Measurements from ENCODE around the gene KBTBD8.

KBTBD8 gene

DNA sequence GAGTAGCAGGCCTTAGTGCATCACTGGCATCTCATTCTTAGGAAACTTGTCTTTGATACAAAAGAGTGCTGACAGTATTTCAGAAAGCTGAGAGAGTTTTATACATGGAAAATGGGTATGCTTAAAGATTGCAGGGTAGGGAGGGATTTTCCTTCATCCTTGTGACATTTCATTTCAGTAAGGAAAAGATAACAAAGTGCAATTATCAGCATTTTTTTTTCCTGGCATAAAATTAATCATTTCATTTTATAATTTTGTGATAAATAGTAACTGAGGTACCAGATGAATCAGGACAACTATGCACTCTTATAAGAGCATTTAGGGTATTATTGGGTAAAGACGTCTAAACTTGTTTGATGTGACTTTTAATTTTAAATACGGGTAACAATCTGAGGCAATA lies 10.3 kb downstream of the KBTBD8 start:
- no peak overlapping the region for H3K4me3 ChIP-seq (ENCODE audit: low read depth, low read length)
- TF ChIP-seq, protein P1, sequence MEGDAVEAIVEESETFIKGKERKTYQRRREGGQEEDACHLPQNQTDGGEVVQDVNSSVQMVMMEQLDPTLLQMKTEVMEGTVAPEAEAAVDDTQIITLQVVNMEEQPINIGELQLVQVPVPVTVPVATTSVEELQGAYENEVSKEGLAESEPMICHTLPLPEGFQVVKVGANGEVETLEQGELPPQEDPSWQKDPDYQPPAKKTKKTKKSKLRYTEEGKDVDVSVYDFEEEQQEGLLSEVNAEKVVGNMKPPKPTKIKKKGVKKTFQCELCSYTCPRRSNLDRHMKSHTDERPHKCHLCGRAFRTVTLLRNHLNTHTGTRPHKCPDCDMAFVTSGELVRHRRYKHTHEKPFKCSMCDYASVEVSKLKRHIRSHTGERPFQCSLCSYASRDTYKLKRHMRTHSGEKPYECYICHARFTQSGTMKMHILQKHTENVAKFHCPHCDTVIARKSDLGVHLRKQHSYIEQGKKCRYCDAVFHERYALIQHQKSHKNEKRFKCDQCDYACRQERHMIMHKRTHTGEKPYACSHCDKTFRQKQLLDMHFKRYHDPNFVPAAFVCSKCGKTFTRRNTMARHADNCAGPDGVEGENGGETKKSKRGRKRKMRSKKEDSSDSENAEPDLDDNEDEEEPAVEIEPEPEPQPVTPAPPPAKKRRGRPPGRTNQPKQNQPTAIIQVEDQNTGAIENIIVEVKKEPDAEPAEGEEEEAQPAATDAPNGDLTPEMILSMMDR (IDR thresholded peaks at IDR 0.05; ENCODE audit: borderline replicate concordance, insufficient read depth, low read depth, low read length) = no peak

DNA sequence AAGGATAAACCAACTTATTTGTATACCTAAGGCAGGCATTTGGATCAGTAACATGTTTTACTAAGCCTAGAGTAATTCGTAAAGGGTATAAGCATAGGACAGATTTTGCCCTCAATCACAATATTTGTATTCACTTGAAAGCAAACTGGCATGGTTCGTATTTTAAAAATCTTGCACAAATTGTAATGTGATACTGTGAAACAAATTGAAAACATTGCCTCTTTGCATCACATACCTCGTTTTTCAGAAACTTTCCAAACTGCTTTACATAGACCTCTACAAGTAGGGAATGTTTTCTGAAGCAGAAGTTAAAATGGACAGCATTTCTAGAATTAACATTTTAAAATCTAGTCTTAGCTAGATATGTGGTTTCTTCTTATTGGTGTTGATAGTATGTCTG lies 11.6 kb downstream of the KBTBD8 start:
- TF ChIP-seq, protein P1 (IDR thresholded peaks at IDR 0.05; ENCODE audit: borderline replicate concordance, insufficient read depth, low read depth, low read length) = no peak
- H3K4me3 ChIP-seq (ENCODE audit: low read depth, low read length) = no peak overlapping the region

DNA sequence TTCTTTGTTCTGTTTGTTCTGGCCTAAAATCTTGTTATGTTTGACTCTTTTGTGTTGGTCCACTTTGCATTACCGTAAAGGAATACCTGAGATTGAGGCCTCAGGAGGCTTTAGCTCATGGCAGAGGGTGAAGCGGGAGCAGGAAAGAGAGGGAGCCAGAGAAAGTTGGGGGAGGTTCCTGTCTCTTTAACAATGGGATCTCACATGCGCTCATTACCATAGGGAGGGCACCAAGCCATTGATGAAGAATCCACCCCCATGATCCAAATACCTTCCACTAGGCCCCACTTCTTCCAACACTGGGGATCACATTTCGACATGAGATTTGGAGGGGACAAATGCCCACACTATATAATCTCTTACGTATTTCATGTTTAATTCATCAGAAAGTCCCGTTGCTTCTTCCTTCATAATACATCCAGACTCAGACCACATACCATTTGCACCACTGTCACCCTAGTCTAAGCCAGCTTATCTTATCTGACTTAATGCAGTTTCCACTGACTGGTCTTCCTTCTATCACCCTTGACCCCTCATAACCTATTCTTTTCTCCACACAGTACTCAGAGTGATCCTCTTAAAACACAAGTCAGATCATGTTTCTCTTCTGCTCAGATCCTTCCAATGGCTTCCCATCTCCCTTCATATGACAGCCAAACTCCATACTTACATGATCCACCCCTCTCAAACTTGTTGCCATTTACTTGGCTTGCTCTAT lies 13.5 kb downstream of the KBTBD8 start:
- H3K4me3 ChIP-seq (ENCODE audit: low read depth, low read length) = no peak overlapping the region
- TF ChIP-seq, protein P1 (IDR thresholded peaks at IDR 0.05; ENCODE audit: borderline replicate concordance, insufficient read depth, low read depth, low read length) = no peak

DNA sequence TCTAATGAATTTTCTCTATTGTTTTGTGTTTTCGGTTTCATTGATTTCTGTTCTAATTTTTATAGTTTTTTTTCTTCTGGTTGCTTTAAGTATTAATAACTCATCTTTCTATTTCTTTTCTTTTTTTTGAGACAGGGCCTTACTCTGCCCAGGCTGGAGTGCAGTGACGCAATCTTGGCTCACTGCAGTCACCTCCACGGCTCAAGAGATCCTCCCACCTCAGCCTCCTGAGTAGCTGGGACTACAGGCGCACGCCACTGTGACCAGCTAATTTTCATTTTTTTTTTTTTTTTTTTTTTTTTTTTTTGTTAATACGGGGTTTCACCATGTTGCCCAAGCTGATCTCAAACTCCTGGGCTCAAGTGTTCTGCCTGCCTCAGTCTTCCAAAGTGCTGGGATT lies 14.5 kb downstream of the KBTBD8 start:
- TF ChIP-seq, protein P1 (IDR thresholded peaks at IDR 0.05; ENCODE audit: borderline replicate concordance, insufficient read depth, low read depth, low read length) = no peak
- no peak overlapping the region for H3K4me3 ChIP-seq (ENCODE audit: low read depth, low read length)

DNA sequence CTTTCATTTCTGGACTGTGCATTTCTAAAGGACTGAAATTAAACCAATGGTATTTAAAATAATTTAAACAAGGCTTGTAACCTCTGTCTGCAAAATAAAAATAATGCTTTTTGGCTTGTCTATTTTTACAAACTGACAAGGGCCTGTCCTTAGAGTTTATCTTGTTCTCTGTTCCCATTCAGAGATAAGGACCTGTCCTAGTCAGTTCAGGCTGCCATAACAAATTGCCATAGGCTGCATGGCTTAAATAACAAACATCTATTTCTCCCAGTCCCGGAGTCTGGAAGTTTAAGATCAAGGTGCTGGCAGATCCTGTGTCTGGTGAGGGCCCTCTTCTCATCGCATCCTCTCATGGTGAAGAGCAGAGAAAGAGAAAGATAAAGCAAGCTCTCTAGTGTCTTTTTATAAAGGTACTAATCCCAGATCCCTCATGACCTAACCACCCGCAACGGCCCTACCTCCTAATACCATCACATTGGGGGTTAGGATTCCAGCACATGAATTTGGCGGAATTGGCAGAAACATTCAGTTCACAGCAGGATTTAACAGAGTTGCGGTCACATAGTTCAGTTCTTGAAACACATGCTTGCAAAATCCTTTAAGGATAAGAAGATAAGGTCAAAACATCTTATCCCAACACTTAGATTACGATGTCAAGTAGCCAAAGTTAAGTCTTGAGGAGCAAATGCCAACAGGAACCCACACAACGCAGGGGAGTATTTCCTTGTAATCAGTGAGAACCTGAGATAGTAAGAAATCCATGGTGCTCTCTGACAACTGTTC lies 17.8 kb downstream of the KBTBD8 start:
- no peak overlapping the region for H3K4me3 ChIP-seq (ENCODE audit: low read depth, low read length)
- TF ChIP-seq, protein P1 (IDR thresholded peaks at IDR 0.05; ENCODE audit: borderline replicate concordance, insufficient read depth, low read depth, low read length) = no peak

DNA sequence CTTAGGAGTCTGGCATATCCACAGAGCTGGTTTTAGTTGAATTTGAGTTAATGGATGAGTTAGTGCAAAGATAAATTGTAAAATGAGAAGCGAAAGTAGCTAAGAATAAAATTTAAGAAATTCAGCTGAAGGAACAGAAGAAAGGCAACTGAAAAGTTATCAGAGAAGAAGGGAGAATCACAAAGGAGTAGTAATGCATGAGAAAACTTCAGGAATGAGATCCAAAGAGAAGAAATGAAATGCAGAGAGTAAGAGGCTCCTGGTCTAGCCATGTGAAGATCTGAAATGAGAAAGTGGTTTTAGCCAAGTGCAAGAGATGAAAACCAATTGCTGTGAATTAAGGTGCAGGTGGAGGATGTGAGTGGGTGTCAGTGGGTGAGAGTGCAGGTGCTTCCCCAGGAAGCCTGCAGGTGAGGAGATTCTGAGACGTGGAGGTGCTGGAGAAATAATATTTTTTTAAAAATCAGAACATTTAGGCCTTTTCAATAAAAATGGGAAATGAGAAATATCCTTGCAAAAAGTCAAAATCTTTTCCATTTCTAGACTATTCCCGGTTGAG lies 18.5 kb downstream of the KBTBD8 start:
- TF ChIP-seq, protein P1 (IDR thresholded peaks at IDR 0.05; ENCODE audit: borderline replicate concordance, insufficient read depth, low read depth, low read length) = no peak
- no peak overlapping the region for H3K4me3 ChIP-seq (ENCODE audit: low read depth, low read length)
